Neutrophil (primary cell): ENCODE results near the gene JTB.
A peak's percentile ranks its signal among the peaks of the same experiment; 100 is the strongest.

ENCODE experiments used
- H3K27ac ChIP-seq: fragments of 200-600 bp; sonication (generic); 2 replicates; pipeline ENCODE4 v1.5.1; 2016; ENCODE audit warnings: mild to moderate bottlenecking, moderate library complexity
- H3K27me3 ChIP-seq: fragments of 200-600 bp; sonication (generic); 2 replicates; pipeline ENCODE4 v1.6.0; 2016; ENCODE audit warnings: mild to moderate bottlenecking
- H3K36me3 ChIP-seq: fragments of 200-600 bp; sonication (generic); 2 replicates; pipeline ENCODE4 v1.5.1; 2017
- H3K4me1 ChIP-seq, 2 experiments: fragments of 200-600 bp in 1 of 2; sonication (generic) in 1 of 2; 1 replicate in 1 of 2; 2 replicates in 1 of 2; pipeline versions ENCODE4 v1.5.1 to v1.6.1; 2013 to 2016; ENCODE audit warnings: low read depth in 1 of 2, low read length in 1 of 2, mild to moderate bottlenecking in 1 of 2, moderate library complexity in 1 of 2; ENCODE audit not compliant: control insufficient read depth in 1 of 2, insufficient read depth in 1 of 2
- H3K4me3 ChIP-seq, 2 experiments: fragments of 200-600 bp in 1 of 2; sonication (generic) in 1 of 2; 1 replicate in 1 of 2; 2 replicates in 1 of 2; pipeline ENCODE4 v1.5.1; 2013 to 2016; ENCODE audit warnings: low read depth in 1 of 2, low read length in 1 of 2, mild to moderate bottlenecking in 1 of 2, moderate library complexity in 1 of 2
- H3K9me3 ChIP-seq: fragments of 200-600 bp; sonication (generic); 2 replicates; pipeline ENCODE4 v1.5.1; 2016
- TF ChIP-seq, protein P1 (sequence below): fragments of 200-600 bp; sonication (generic); IDR thresholded peaks from 2 replicates; pipeline ENCODE4 v1.5.1; 2016; ENCODE audit warnings: antibody characterized with exemption

The JTB gene

DNA sequence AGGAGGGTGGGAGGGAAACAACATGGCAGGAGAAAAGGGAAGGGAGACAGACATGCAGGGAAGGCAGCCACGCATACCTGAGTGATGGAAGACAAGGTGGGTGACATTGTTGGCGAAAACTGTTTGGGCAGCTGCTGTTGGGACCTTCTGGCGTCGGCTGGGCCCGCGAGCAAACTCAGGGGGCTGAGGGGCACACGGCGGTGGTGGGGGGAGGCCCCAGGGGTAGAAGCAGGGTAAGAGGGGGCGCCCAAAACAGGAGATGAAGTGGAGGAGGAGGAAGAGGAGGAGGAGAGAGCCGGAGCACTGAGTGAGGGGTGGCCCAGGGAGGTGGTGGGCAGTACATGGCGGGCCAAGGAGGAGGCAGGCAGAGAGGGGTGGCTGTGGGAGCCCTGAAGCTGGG lies 26.3 kb downstream of the JTB start:
- H3K27ac ChIP-seq: no peak overlapping the region
- peaks cover 79% of the 10 kb centered on the region for H3K36me3 ChIP-seq
- H3K9me3 ChIP-seq: no peaks in the 10 kb centered on the region
- H3K4me1 ChIP-seq: peaks cover 19 to 24% of the 10 kb centered on the region in 2 experiments
- TF ChIP-seq, protein P1, sequence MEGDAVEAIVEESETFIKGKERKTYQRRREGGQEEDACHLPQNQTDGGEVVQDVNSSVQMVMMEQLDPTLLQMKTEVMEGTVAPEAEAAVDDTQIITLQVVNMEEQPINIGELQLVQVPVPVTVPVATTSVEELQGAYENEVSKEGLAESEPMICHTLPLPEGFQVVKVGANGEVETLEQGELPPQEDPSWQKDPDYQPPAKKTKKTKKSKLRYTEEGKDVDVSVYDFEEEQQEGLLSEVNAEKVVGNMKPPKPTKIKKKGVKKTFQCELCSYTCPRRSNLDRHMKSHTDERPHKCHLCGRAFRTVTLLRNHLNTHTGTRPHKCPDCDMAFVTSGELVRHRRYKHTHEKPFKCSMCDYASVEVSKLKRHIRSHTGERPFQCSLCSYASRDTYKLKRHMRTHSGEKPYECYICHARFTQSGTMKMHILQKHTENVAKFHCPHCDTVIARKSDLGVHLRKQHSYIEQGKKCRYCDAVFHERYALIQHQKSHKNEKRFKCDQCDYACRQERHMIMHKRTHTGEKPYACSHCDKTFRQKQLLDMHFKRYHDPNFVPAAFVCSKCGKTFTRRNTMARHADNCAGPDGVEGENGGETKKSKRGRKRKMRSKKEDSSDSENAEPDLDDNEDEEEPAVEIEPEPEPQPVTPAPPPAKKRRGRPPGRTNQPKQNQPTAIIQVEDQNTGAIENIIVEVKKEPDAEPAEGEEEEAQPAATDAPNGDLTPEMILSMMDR: no peak
- H3K4me3 ChIP-seq: no peak overlapping the region
- no peaks in the 10 kb centered on the region for H3K27me3 ChIP-seq

DNA sequence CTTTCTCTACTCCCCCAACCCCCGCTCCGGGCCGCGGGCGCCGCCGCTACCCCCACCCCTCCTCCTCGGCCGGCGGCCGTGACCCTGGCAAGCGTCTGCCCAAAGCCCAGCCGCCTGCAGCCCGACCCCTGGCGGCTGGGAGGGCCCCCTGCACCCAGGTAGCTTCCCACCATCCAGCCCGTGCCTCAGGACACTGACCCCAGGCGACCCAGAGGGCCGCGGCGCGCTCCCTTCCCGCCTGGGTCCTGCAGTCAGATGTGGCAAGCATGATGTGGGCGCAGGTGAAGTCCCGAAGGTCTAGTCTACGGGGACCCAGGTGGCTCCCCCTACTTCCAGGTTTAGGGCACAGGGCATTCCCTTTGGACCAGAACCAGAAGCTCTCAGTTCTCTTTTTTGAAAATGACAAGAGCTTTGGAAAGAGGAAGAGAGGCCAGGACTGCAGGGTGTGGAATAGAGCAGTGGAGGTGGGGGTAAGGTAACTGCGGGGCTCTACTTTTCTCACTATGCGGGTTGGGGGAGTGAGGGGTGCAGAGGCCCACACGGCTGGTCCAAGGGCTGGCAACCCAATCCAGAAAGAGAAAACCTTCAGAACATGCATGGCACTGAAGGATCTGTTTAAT lies 30.7 kb downstream of the JTB start, which contains the start of gene DENND4B:
TSS of gene DENND4B (minus strand) at position 97 of the 620 bp plus-strand sequence. CDS start 2,344 bp downstream, outside the sequence.
- peaks cover 65% of the 10 kb centered on the region for H3K36me3 ChIP-seq
- H3K9me3 ChIP-seq: no peaks in the 10 kb centered on the region
- peak within 1 kb of the TSS; percentile 100 for H3K27ac ChIP-seq
- H3K27me3 ChIP-seq: no peaks in the 10 kb centered on the region
- peak within 1 kb of the TSS; percentile 75 to 83 for H3K4me3 ChIP-seq
- TF ChIP-seq, protein P1: peak; percentile 97
- peaks cover 41 to 44% of the 10 kb centered on the region in 2 experiments for H3K4me1 ChIP-seq

DNA sequence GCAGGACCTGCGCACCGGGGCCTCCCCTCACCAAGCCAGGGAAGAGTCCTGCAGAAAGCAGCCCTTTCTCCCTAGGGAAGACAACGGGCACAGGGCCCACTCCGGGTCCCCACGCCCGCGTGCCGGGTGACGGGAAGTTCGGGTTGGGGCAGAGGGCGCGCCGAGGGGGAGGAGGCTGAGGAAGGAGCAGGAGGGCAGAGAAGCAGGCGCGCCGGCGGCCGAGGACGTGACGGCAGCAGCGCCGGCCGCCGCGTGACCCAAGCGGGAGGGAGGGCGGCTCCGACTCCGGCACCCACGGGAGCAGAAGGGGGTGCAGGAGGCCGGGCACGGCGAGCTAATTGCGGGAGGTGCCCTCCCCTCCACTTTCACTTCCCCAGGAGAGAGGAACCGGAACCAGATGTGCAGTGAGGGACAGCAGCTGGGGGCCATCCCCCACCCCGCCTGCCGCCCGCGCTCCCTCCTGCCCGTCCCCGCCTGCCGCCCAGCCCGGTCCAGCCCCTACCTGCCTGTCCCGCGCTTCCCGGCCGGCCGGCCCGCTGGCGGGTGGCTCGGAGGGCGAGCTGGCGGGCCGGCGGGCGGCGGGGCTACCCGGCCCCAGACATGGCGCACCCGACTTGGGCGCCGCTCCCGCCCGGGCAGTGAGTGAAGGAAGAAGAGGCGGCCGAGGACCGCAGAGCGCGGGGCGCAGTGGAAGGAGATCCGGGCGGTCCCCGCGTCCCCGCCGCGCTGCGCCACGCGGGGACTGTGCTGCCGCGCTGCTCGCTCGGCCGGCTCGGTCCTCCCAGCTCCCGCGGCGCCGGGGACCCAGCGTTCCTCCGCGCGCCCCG lies 31.5 kb downstream of the JTB start:
- TF ChIP-seq, protein P1: no peak
- H3K4me3 ChIP-seq: peak overlapping the region; percentile 75 to 83
- H3K27me3 ChIP-seq: no peaks in the 10 kb centered on the region
- peak overlapping the region; percentile 100 for H3K27ac ChIP-seq
- H3K9me3 ChIP-seq: no peaks in the 10 kb centered on the region
- peaks cover 65% of the 10 kb centered on the region for H3K36me3 ChIP-seq
- H3K4me1 ChIP-seq: peaks cover 41 to 47% of the 10 kb centered on the region in 2 experiments

DNA sequence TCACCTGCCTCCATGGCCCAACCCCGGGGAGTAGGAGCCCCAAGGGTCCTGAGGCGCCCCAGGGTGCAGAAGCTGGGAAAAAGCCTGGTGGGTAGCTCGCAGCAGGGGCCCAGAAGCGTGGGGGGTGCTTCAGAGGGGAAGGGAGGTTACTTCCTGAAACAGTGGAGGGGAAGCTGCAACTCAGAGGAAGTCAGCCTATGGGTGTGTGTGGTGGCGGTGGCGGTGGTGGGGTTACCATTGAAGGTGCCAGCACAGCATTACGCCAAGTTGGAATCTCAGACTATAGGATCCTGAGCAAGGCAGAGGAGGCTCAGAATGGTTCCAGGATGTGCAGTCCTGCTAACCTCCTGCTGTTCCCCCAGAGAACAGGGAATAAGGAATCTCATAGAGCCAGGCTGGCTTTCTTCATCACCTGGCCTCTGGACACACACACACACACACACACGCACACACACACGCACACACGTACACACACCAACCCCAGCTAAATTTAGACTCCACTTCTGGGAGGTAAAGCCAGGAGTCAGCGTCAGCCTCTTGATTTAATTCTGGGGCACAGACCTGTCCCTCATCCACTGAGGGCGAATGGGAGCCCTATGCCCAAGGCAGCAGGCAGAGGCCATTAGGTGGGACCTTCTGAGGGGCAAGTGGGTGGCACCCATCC lies 32.2 kb downstream of the JTB start:
- Histone ChIP-seq H3K27me3 (no peaks in the 10 kb centered on the region), H3K36me3 (peaks cover 65% of the 10 kb centered on the region), H3K4me1 (peaks cover 41 to 47% of the 10 kb centered on the region in 2 experiments), H3K27ac (peak overlapping the region; percentile 100), H3K4me3 (peak overlapping the region; percentile 75 to 83), H3K9me3 (no peaks in the 10 kb centered on the region)
- TF ChIP-seq, protein P1: peak; percentile 25

DNA sequence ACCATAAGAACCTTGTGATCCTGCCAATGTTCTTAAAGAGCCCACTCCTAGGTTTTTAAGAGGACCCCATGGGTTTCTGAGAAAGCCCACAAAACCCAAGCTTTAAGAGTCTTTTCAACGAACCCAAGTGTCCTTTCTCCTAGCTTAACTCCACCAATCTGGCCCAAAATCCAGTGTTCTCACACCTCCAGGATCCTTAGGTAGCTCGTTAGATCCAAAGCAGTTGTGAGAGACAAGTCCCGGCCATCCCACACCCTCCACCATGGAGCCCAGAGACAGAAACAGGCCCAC lies 32.7 kb downstream of the JTB start:
- H3K27ac ChIP-seq: peak overlapping the region; percentile 100
- TF ChIP-seq, protein P1: no peak
- peaks cover 41 to 47% of the 10 kb centered on the region in 2 experiments for H3K4me1 ChIP-seq
- H3K4me3 ChIP-seq: peak overlapping the region; percentile 75 to 83
- H3K36me3 ChIP-seq: peaks cover 65% of the 10 kb centered on the region
- H3K27me3 ChIP-seq: no peaks in the 10 kb centered on the region
- H3K9me3 ChIP-seq: no peaks in the 10 kb centered on the region
